Subcutaneous adipose tissue (tissue), 4 donors: ENCODE data around the gene SAPCD2. TPM values are rescaled to one million over a fixed set of nuclear protein-coding genes. Genes with fewer than 3 reads are reported as not detected.

ENCODE experiments used
- total RNA-seq, 4 donors: library from RNA; depleted of rRNA; stranded (reverse); fragments of >200 nt; gene quantifications; one replicate each; pipeline ENCODE4 v1.1.0, GENCODE V29; 2016
- TF ChIP-seq, protein P1 (sequence below): fragments of 450-650 bp; IDR thresholded peaks from one replicate; pipeline ENCODE4 v1.5.1; 2016; ENCODE audit warnings: low read depth, mild to moderate bottlenecking, control low read depth, antibody characterized with exemption, moderate library complexity

SAPCD2 gene
- total RNA-seq, 4 donors from 2014 or later = 0.19 to 0.66 (median 0.51) TPM; not detected in 1

DNA sequence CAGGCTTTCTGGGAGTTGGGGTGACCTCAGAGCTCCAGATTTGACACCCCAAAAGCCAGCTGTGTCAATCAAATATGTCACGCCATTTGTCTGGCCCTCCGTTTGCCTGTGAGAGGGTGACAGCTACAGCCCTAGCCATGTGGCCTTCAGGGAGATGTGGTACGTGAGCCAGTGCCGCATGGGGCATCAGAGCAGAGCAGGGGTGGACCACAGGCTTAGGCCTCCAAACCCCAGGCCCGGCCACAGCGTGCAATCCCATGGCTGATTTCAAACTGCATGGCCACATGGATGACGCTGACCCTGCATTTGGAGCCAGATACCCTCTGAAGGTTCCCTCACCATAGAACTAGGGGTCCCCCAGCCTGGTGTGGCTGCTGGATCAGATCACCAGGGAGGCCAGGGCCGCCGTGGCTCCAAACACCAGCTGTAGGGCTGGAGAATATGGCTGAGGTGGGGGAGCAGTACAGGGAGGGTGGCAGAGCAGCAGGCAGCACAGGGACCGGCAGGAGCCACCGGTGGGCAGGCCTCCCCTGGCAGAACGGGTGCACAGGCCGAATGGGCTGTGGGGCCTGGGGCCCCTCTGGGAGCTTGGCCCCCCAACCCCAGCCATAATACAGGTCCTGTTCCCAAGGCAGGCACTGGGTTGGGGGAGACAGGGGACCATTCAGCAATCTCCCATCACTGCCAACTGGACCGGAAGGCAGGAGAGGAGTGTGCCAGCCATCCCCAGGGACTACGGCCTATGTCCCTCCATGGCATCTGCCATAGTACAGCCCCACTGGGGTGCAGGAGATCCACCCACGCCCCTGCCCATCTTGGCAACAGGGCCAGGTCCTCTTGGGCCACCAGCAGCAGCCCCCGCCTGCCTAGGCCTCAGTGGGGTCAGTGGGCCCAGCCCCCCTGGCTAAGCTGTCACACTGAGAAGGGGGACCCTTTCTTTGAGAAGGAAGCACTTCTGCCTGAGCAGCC lies 1.5 kb downstream of the SAPCD2 start:
- TF ChIP-seq, protein P1, sequence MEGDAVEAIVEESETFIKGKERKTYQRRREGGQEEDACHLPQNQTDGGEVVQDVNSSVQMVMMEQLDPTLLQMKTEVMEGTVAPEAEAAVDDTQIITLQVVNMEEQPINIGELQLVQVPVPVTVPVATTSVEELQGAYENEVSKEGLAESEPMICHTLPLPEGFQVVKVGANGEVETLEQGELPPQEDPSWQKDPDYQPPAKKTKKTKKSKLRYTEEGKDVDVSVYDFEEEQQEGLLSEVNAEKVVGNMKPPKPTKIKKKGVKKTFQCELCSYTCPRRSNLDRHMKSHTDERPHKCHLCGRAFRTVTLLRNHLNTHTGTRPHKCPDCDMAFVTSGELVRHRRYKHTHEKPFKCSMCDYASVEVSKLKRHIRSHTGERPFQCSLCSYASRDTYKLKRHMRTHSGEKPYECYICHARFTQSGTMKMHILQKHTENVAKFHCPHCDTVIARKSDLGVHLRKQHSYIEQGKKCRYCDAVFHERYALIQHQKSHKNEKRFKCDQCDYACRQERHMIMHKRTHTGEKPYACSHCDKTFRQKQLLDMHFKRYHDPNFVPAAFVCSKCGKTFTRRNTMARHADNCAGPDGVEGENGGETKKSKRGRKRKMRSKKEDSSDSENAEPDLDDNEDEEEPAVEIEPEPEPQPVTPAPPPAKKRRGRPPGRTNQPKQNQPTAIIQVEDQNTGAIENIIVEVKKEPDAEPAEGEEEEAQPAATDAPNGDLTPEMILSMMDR = no peak

DNA sequence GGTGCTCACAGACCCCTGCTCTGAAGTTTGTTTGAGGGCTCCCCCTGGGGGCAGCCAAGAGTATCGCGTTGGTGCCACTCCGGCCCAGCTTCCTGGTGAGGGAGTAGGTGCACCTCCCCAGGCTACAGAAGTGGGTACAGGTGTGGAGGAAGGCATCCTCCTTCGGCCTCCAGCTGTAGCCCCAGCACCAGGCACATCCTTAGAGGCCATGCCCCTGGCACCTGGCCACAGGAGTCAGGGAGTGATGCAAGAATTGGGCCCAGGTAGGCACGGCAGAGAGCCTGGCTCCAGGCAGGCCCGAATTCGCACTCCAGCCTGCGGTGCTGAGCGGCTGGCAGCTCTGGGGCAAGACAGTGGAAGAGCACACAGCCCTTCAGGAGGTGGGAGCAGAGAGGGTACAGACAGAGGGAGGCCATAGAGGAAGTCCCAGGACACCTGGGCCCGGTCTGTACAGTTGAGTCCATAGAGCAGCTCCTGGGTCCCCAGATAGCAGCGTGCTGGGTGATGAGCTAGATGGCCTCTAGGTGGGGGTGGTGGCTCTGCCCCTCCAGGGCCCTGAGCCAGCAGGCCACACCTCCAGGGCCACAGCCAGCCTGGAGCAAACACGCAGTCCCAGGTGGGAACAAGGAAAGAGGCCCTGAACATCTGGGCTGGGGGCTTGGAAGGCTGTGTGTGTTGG lies 2.4 kb downstream of the SAPCD2 start:
- TF ChIP-seq, protein P1 = no peak

DNA sequence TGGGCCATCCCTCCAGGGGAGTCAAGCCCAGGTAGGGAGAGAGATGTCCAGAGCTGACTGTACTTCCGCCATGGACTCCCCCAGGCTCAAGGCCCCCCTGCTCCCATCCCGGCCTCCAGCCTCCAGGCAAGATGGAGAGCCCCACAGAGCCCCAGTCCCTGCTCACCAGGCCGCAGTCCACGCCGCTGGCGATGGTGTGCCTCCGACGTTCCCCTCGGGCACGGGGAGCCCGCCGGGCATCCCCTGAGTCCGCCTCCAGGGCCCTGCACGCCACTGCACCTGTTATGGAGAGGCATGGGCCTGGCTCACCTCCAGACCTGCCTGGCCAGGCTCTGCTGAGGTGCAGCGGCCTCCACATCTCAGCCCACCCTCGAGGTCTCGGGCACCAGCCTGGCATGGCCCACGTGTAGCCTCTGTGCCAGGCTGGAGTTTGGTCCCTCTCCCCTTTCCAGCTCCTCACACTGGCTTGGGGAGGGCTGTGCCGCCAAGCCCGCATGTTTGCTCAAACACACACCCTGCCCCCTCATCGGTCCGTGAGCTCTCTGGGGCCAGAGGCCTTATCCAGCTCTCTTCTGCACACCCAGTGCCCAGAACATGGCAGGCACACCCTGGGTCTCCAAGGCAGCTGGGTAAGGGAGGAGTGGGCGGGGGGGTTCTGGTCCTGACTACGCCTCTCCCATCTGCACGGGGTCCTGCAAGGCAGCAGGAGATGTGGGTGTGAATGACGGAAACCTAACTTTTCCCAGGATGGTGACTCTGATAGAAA lies 4.1 kb downstream of the SAPCD2 start:
- TF ChIP-seq, protein P1 = no peak

DNA sequence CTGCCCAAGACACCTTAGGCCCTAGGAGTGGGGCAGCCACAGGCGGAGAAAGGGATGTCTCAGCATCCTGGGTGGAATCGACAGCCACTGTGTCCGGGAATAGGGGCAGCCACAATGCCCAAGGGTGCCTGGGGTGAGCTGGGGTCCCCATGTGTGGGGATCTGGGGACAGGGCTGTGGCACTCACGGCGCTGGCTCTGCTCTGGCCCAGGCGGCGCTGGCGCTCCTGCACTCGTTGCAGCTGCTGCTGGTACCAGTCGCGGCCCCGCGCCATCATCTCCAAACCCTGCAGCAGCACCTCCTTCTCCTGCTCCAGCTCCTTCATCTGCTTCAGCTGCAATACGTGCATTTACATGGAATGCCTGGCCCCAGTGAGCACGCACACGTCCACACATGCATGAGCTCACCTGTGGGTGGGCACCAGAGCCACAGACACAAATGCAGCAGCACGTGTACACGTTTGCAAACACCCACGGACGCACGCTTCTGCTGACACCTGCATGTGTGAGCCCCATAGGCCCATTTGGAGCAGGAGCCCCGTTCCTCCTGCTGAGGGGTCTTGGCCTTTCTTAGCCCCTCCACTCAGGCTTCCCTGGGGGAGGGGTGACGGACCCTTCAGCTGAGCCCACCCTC lies 4.9 kb downstream of the SAPCD2 start:
- TF ChIP-seq, protein P1 = no peak

DNA sequence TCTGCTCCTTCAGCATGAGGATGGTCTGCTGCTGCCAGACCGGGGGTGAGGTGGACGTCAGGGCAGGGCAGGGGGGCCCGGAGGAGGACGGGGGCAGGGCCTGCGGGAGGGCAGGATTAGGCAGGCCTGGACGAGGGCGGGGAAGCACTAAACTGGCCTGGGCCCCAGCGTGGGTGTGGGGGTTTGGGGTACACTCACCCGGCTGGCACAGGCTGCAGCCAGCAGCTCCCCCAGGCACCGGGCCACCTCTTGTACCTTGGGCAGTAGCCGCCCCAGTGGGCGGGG lies 5.5 kb downstream of the SAPCD2 start:
- TF ChIP-seq, protein P1 = no peak

DNA sequence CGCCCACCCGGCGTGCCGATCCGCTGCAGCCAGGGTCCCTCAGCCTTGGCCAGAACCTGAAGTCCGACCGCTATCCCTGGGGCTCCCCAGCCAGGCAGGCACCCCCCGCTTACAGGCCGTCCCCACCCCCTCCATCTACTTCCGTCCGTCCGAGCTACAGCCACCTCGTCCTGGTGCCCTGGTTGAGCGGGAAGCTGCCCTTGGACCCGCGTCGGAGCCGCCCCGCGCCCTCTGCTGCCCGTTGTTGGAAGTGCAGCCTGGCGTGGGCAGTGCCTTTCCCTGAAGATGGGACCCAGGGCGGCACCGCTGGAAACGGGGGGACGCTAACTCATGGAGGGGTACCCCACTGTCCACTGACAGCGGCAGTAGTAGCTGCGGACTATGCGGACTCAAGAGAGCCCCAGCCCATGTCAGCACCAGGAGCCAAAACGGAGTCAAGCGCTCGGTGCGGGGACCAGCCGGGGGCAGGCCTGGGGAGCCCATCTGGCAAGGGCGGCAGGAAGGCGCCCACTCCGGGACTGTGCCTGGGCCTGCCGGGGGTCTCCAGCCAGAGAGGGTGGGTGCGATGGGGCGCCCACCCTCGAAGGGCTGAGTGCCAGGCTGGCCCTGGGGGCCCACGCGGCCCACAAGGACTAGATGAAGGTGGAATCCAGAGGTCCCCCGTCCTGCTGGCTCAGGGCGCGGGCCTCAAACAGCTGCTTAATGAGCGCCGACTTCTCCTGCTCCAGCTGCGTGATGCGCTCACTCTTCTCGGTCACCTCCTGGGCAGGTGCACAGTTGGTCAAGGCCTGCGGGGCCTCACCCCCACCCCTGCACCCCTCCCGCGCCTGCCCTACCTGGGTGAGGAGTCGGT lies 6.1 kb downstream of the SAPCD2 start:
- TF ChIP-seq, protein P1 = no peak
